GM23248 (cell line): ENCODE results near the gene POU1F1. TPM values are rescaled to one million over a fixed set of nuclear protein-coding genes. Genes with fewer than 3 reads are reported as not detected.
A peak's percentile ranks its signal among the peaks of the same experiment; 100 is the strongest.

Experiments used
- DNase-seq: peaks from one replicate; pipeline ENCODE4 v3.0.0-alpha.2; 2015
- H2AFZ ChIP-seq: fragments of 200-600 bp; sonication (generic); 2 replicates; pipeline ENCODE4 v1.6.1; 2016; ENCODE audit warnings: antibody characterized with exemption
- H3F3A ChIP-seq: fragments of 200-600 bp; sonication (generic); 2 replicates; pipeline ENCODE4 v1.6.1; 2016; ENCODE audit warnings: mild to moderate bottlenecking, antibody characterized with exemption, mixed run types; ENCODE audit not compliant: insufficient read depth
- H3K27ac ChIP-seq: fragments of 200-600 bp; sonication (generic); 2 replicates; pipeline ENCODE4 v1.5.1; 2016; ENCODE audit warnings: mild to moderate bottlenecking
- H3K27me3 ChIP-seq: fragments of 200-600 bp; sonication (generic); replicated peaks from 2 replicates; pipeline ENCODE4 v1.6.1; 2016; ENCODE audit warnings: mild to moderate bottlenecking; ENCODE audit not compliant: insufficient read depth
- H3K36me3 ChIP-seq: fragments of 200-600 bp; sonication (generic); 2 replicates; pipeline ENCODE4 v1.6.1; 2016; ENCODE audit warnings: low read depth, mild to moderate bottlenecking
- H3K4me1 ChIP-seq: fragments of 200-600 bp; sonication (generic); 2 replicates; pipeline ENCODE4 v1.6.1; 2016; ENCODE audit warnings: mild to moderate bottlenecking; ENCODE audit not compliant: insufficient read depth
- H3K4me2 ChIP-seq: fragments of 200-600 bp; sonication (generic); one replicate; pipeline ENCODE4 v1.6.1; 2016; ENCODE audit warnings: mild to moderate bottlenecking; ENCODE audit not compliant: unreplicated experiment
- H3K4me3 ChIP-seq: fragments of 200-600 bp; sonication (generic); 2 replicates; pipeline ENCODE4 v1.5.1; 2016; ENCODE audit warnings: mild to moderate bottlenecking
- H3K79me2 ChIP-seq: fragments of 200-600 bp; sonication (generic); 2 replicates; pipeline ENCODE4 v1.6.1; 2016; ENCODE audit warnings: mild to moderate bottlenecking; ENCODE audit not compliant: insufficient read depth
- H3K9ac ChIP-seq: fragments of 200-600 bp; sonication (generic); 2 replicates; pipeline ENCODE4 v1.6.1; 2016; ENCODE audit warnings: mild to moderate bottlenecking
- H3K9me2 ChIP-seq: fragments of 200-600 bp; sonication (generic); 2 replicates; pipeline ENCODE4 v1.6.1; 2016; ENCODE audit warnings: mixed run types, mild to moderate bottlenecking, moderate library complexity; ENCODE audit not compliant: insufficient read depth
- H3K9me3 ChIP-seq: fragments of 200-600 bp; sonication (generic); one replicate; pipeline ENCODE4 v1.6.1; 2017; ENCODE audit warnings: low read depth
- H4K20me1 ChIP-seq: fragments of 200-600 bp; sonication (generic); 2 replicates; pipeline ENCODE4 v1.6.0; 2016; ENCODE audit not compliant: insufficient read depth
- EZH2 ChIP-seq: fragments of 200-600 bp; sonication (generic); IDR thresholded peaks from 2 replicates; pipeline ENCODE4 v1.6.1; 2018; ENCODE audit warnings: antibody characterized with exemption, mild to moderate bottlenecking; ENCODE audit not compliant: insufficient read depth, poor library complexity, severe bottlenecking
- EZH2phosphoT487 ChIP-seq: fragments of 200-600 bp; sonication (generic); IDR thresholded peaks from 2 replicates; pipeline ENCODE4 v1.6.1; 2018; ENCODE audit warnings: antibody characterized with exemption, moderate library complexity, mild to moderate bottlenecking, low read depth; ENCODE audit not compliant: insufficient read depth
- WGBS, 2 experiments: methylation state at CpG; one replicate each; pipeline ENCODE4 v1.1.6; 2015 to 2017; ENCODE audit warnings: low lambda C conversion rate in 2 of 2, low coverage in 1 of 2; ENCODE audit errors: missing lambda C conversion rate in 2 of 2; 5-methylcytosine and 5-hydroxymethylcytosine counted together
- in situ Hi-C: fragments of 300-500 bp; cut with MboI; formaldehyde crosslinking; loops from 2 replicates; pipeline ENCODE4 v1.15.0; 2020
- polyA plus RNA-seq: library from polyadenylated mRNA; unstranded; fragments of >200 nt; fragmentation: Nextera tagmentation; extraction: Ambion mirVana; gene quantifications from 2 replicates; pipeline ENCODE4 v1.2.1, GENCODE V29; 2016
- total RNA-seq: library from RNA; depleted of rRNA; stranded (reverse); fragments of >200 nt; shearing (Covaris generic); gene quantifications from 2 replicates; pipeline ENCODE4 v1.2.3, GENCODE V29; 2014

Gene POU1F1
- total and polyA plus RNA-seq, 2 experiments from 2014 or later = not detected

- H3K27me3 ChIP-seq = no peaks in the 10 kb centered on the region
- H3K4me1 ChIP-seq = peaks cover 7% of the 10 kb centered on the region; the same call in 1 of the 2 replicates
- in situ Hi-C loops = no loop called here
- H3K9me2 ChIP-seq = no peaks in the 10 kb centered on the region
- H3K79me2 ChIP-seq = no peaks in the 10 kb centered on the region
- no peak for DNase-seq
- no peaks in the 10 kb centered on the region for H4K20me1 ChIP-seq
- TF ChIP-seq EZH2 (no peak), EZH2phosphoT487 (no peak)
- H3K36me3 ChIP-seq = no peaks in the 10 kb centered on the region
- H3K4me2 ChIP-seq = no peak overlapping the region
- no peak overlapping the region for H3K4me3 ChIP-seq
- H3K9me3 ChIP-seq = no peaks in the 10 kb centered on the region
- 81 to 83% methylated on average over 4 of the region's 4 CpGs for WGBS, 2 experiments
- H2AFZ ChIP-seq = no peak overlapping the region
- H3F3A ChIP-seq = no peaks in the 10 kb centered on the region
- no peak overlapping the region for H3K27ac ChIP-seq
- H3K9ac ChIP-seq = no peak overlapping the region
These were observed 41.4 kb upstream of the POU1F1 start for GRCh38 chr3:87317779-87318178.

DNA sequence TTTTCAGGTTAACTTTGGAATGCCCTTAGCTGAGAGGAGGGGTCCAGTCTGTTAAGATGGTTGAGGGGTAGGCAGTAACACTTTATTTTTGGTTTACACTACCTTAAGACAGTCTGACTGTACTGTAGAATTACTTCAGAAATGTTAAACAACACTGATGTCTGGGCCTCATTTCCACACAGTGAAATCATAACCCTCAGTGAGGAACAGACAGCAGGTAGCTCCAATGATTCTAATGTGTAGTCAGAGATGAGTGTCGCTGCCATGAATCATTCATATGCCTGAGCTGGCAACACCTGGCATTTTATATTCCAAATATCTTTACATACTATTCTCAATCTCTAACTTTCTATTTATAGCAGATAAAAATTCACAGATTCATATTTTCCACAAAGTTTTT is 37.3 kb upstream of the POU1F1 start:
- Histone ChIP-seq H3K9me3 (no peaks in the 10 kb centered on the region), H3F3A (peaks cover 9% of the 10 kb centered on the region; the same call in 1 of the 2 replicates), H3K27ac (no peak overlapping the region), H3K9me2 (no peaks in the 10 kb centered on the region), H2AFZ (no peak overlapping the region), H3K9ac (no peak overlapping the region), H3K4me2 (no peak overlapping the region), H3K4me1 (peaks cover 14% of the 10 kb centered on the region), H4K20me1 (no peaks in the 10 kb centered on the region), H3K79me2 (no peaks in the 10 kb centered on the region), H3K27me3 (no peaks in the 10 kb centered on the region), H3K4me3 (no peak overlapping the region), H3K36me3 (no peaks in the 10 kb centered on the region)
- 67 to 84% methylated on average over 1 of the region's 1 CpG for WGBS, 2 experiments
- TF ChIP-seq EZH2 (no peak), EZH2phosphoT487 (no peak)
- DNase-seq = peak; percentile 10
- in situ Hi-C loops = no loop called here

- H4K20me1 ChIP-seq = no peaks in the 10 kb centered on the region
- H3K9me3 ChIP-seq = no peaks in the 10 kb centered on the region
- no peak overlapping the region for H3K4me3 ChIP-seq
- no peaks in the 10 kb centered on the region for H3K9me2 ChIP-seq
- 88 to 100% methylated on average over 1 of the region's 1 CpG for WGBS, 2 experiments
- no peak overlapping the region for H3K9ac ChIP-seq
- 0 out of 2 replicates have a peak overlapping the region, but pooled peaks have one; percentile 21 for H2AFZ ChIP-seq
- H3F3A ChIP-seq = peaks cover 9% of the 10 kb centered on the region; the same call in 1 of the 2 replicates
- no peaks in the 10 kb centered on the region for H3K27me3 ChIP-seq
- H3K79me2 ChIP-seq = no peaks in the 10 kb centered on the region
- DNase-seq = peak; percentile 83
- H3K4me2 ChIP-seq = no peak overlapping the region
- H3K27ac ChIP-seq = peak overlapping the region; percentile 23; the same call in 1 of the 2 replicates
- TF ChIP-seq EZH2 (no peak), EZH2phosphoT487 (no peak)
- peaks cover 10% of the 10 kb centered on the region for H3K4me1 ChIP-seq
- H3K36me3 ChIP-seq = no peaks in the 10 kb centered on the region
- in situ Hi-C loops = no loop called here
These were observed 34.9 kb upstream of the POU1F1 start for GRCh38 chr3:87311309-87311708.

DNA sequence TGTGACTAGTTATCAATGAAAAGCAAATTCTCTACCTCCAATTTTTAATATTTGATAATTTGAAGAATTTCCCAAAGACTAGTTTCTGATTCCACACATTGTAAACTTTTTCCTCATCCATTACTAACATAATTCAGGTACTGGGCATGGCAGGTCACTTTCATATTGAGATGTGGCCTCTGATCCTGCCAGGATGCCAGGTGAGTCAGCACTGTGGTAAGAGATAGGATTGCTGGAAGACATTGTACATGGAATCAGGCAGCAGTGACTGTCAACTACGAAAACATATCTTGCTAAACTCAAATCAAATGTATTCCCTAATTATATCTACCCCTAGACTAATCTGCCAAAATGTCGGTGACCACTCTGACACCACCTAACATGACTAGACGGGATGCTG is 33.2 kb upstream of the POU1F1 start:
- no peak for TF ChIP-seq EZH2phosphoT487
- TF ChIP-seq EZH2 = no peak
- H4K20me1 ChIP-seq = no peaks in the 10 kb centered on the region
- no peak overlapping the region for H3K4me2 ChIP-seq
- no peaks in the 10 kb centered on the region for H3K79me2 ChIP-seq
- in situ Hi-C loops = no loop called here
- no peak overlapping the region for H2AFZ ChIP-seq
- no peaks in the 10 kb centered on the region for H3K27me3 ChIP-seq
- 87 to 94% methylated on average over 3 of the region's 3 CpGs for WGBS, 2 experiments
- H3K4me1 ChIP-seq = peaks cover 10% of the 10 kb centered on the region
- H3K9ac ChIP-seq = no peak overlapping the region
- no peaks in the 10 kb centered on the region for H3K9me3 ChIP-seq
- no peak overlapping the region for H3K4me3 ChIP-seq
- no peaks in the 10 kb centered on the region for H3K36me3 ChIP-seq
- peak; percentile 11 for DNase-seq
- no peak overlapping the region for H3K27ac ChIP-seq
- no peaks in the 10 kb centered on the region for H3K9me2 ChIP-seq
- peaks cover 9% of the 10 kb centered on the region; the same call in 1 of the 2 replicates for H3F3A ChIP-seq

- H3K9me3 ChIP-seq = no peaks in the 10 kb centered on the region
- no peak overlapping the region for H3K4me3 ChIP-seq
- H3K27ac ChIP-seq = no peak overlapping the region
- in situ Hi-C loops = no loop called here
- peak; percentile 8 for DNase-seq
- H3K79me2 ChIP-seq = no peaks in the 10 kb centered on the region
- H3K9ac ChIP-seq = no peak overlapping the region
- no peak overlapping the region for H3K4me2 ChIP-seq
- no peak for TF ChIP-seq EZH2
- TF ChIP-seq EZH2phosphoT487 = no peak
- H3K27me3 ChIP-seq = no peaks in the 10 kb centered on the region
- H3K9me2 ChIP-seq = no peaks in the 10 kb centered on the region
- H3K4me1 ChIP-seq = peaks cover 10% of the 10 kb centered on the region
- H3F3A ChIP-seq = peaks cover 9% of the 10 kb centered on the region; the same call in 1 of the 2 replicates
- H2AFZ ChIP-seq = no peak overlapping the region
- no peaks in the 10 kb centered on the region for H3K36me3 ChIP-seq
- no peaks in the 10 kb centered on the region for H4K20me1 ChIP-seq
- WGBS, 2 experiments = 95 to 97% methylated on average over 2 of the region's 2 CpGs
These were observed 31.4 kb upstream of the POU1F1 start for GRCh38 chr3:87307805-87308204.
